HG02642 (cell line): ENCODE results near the gene ASAP3.

Experiments used
- ATAC-seq: cut with Tn5 transposase; IDR thresholded peaks from one replicate; pipeline ENCODE4 v1.9.1; 2021; ENCODE audit warnings: mild to moderate bottlenecking; ENCODE audit not compliant: unreplicated experiment, poor library complexity

ASAP3 gene

GRCh38 chr1:23480187-23481025 is 3.6 kb downstream of the ASAP3 start:
- ATAC-seq: no peak

GRCh38 chr1:23479666-23479941 is 4.4 kb downstream of the ASAP3 start:
- no peak for ATAC-seq

- ATAC-seq: no peak
These were observed 4.9 kb downstream of the ASAP3 start for GRCh38 chr1:23478896-23479665.

GRCh38 chr1:23477359-23478144 is 6.4 kb downstream of the ASAP3 start:
- no peak for ATAC-seq

- ATAC-seq: no peak
These were observed 8.3 kb downstream of the ASAP3 start for GRCh38 chr1:23475641-23476040.

GRCh38 chr1:23475134-23475628 is 8.8 kb downstream of the ASAP3 start:
- ATAC-seq: no peak

- ATAC-seq: no peak
These were observed 10.8 kb downstream of the ASAP3 start for GRCh38 chr1:23473037-23473800.

GRCh38 chr1:23472351-23473036 is 11.5 kb downstream of the ASAP3 start:
- no peak for ATAC-seq

GRCh38 chr1:23471473-23472075 is 12.4 kb downstream of the ASAP3 start:
- no peak for ATAC-seq

GRCh38 chr1:23470282-23471070 is 13.5 kb downstream of the ASAP3 start:
- no peak for ATAC-seq

GRCh38 chr1:23469372-23469982 is 14.5 kb downstream of the ASAP3 start:
- ATAC-seq: no peak

- no peak for ATAC-seq
These were observed 17.5 kb downstream of the ASAP3 start for GRCh38 chr1:23466423-23466989.

- no peak for ATAC-seq
These were observed 20.7 kb downstream of the ASAP3 start for GRCh38 chr1:23463286-23463685.

- no peak for ATAC-seq
These were observed 21.2 kb downstream of the ASAP3 start for GRCh38 chr1:23462766-23463165.

- no peak for ATAC-seq
These were observed 22.9 kb downstream of the ASAP3 start for GRCh38 chr1:23461050-23461449.

- no peak for ATAC-seq
These were observed 23.5 kb downstream of the ASAP3 start for GRCh38 chr1:23460519-23460918.

GRCh38 chr1:23459338-23459757 is 24.6 kb downstream of the ASAP3 start:
- ATAC-seq: no peak

- no peak for ATAC-seq
These were observed 27.8 kb downstream of the ASAP3 start for GRCh38 chr1:23456226-23456625.
